CD4-positive, alpha-beta T cell treated with Interleukin-6 at 100 ng/mL for 8 hours (primary cell): ENCODE results near the gene MGAT5.
"Not testable (repeated sequence)": the region's sequence is repeated elsewhere in the genome, so short reads cannot be mapped to it uniquely, and the experiment has no call there.

Experiments
- DNase-seq: peaks from one replicate; pipeline ENCODE4 v3.0.0-alpha.2; 2020; ENCODE audit warnings: mixed read lengths, low spot score

MGAT5 gene

GRCh38 chr2:134468776-134469175 lies 214.9 kb downstream of the MGAT5 start:
- DNase-seq: no peak

- DNase-seq: no peak
Observed at GRCh38 chr2:134469516-134470115, 215.7 kb downstream of the MGAT5 start.

- DNase-seq: no peak
Observed at GRCh38 chr2:134470561-134471168, 216.8 kb downstream of the MGAT5 start.

DNA sequence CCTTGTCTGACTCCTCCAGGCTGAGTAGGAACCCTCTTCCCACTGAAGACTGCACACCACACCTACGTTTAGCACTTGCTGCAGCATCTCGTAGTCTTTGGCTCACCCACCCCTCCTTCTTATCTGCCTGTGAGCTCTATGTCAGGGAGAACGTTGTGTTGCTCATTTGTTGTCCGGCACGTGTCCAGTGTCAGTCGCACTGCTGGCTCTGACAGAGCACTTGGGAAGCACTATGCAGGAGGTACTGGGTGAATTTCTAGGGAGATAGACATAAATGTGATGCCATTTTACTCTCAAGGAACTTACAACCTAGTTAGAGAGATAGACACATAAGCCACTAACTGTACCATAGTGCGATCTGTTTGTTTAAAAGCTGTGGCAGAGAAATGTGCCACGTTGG lies 223.1 kb downstream of the MGAT5 start:
- not testable (repeated sequence) for DNase-seq

- DNase-seq: no peak
Observed at GRCh38 chr2:134479696-134480330, 225.9 kb downstream of the MGAT5 start.

GRCh38 chr2:134482131-134482723 lies 228.4 kb downstream of the MGAT5 start:
- no peak for DNase-seq

DNA sequence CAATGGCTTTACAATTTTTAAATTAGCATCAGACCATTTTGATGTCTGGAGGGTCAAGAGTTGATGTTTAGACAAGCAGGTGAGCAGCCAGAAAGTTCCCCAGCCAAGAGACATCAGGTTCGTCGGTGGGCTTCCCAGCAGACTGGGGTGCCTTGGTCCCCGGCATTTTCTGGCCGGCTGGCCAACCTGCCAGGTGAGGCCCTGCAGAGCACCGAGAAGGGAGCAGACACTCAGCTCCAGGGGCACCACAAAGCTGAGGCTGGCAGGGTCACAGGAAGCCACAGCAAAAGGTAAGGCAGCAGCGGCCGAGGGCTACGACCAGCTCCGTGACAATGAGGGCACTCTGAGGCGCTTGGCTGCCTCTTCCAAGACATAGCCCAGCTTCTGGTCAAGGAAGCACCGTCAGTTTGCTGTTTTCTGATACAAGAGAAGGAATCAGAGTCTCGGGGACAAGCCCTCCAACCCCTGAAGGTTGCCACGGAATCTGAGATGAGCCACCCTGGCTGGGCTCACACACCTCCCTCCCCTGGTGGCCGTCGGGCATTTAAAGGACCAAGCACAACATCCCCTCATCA lies 229.0 kb downstream of the MGAT5 start:
- DNase-seq: no peak

GRCh38 chr2:134489732-134490384 lies 236.0 kb downstream of the MGAT5 start:
- no peak for DNase-seq

DNA sequence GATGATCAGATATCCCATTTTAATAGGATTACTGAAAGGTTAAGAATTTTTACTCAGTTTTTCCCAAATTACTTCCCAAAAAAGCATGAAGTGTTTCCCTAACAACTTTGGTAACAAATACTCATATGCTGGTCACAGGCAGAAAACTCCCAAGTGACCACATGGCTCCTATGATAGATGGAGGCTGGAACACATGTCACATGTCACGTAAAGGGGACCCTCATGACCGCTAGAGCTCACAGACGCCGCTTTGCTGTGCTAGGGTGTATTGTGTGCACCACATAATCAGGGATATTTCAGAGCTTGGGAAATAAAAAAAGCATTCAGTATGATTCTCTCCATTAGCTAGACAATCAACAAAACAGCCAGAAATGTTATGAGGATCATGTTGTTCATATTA lies 236.7 kb downstream of the MGAT5 start:
- no peak for DNase-seq

DNA sequence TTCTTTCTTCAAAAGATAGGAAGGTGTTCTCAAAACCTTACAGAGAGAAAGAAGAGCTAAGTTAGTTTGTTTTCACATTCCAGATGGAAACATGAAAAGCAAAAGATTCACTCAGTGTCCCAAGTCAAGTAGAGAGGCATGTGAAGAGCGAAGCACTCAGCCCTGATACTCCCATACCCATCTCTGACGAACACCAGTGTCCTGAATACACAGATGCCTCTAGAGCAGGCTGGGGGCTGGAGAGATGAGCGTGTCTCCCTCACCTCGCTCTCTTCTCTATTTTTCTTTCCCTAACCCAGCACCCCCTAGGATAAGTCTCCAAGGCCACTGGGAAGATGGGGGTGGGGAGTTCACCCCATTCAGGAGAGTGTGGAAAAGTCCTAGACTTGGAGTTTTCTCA lies 237.2 kb downstream of the MGAT5 start:
- no peak for DNase-seq

GRCh38 chr2:134491771-134492441 lies 238.0 kb downstream of the MGAT5 start:
- DNase-seq: no peak

DNA sequence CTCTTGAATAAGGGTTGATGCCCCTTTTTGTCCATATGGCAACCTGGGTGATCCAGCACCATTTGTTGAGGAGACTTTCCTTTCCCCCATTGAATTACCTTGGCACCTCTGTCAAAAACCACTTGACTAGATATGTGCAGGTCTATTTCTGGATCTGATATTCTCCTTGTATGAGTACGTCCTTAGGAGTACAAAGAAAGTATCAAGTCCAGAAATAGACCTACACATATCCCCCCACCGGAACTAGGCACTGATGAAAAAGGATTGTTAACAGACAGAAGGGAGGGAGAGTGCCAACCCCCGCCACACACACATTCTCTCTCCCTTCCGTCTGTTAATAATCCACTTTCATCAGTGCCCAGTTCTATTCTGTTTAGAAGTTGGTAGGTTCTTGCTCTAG lies 239.9 kb downstream of the MGAT5 start:
- DNase-seq: no peak

DNA sequence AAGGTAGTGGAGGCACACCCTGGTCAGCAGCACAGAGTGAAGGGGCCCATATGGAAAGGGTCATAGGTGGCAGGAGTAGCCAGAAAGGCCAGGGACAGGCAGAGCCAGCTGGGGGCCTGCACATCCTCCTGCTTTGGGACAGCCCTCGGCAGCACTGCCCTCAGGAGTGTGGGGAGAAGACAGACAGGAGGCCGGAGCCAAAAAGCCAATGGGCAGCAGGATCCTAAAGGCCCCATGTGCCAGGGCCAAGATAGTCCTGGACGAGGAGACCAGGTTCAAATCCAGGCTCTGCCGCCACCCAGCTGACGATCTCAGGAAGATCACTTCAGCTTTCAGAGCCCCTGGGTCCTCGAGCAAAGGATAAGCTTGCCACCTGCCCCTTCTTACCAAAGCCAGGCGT lies 244.8 kb downstream of the MGAT5 start:
- no peak for DNase-seq

GRCh38 chr2:134499307-134499926 lies 245.5 kb downstream of the MGAT5 start:
- DNase-seq: no peak

DNA sequence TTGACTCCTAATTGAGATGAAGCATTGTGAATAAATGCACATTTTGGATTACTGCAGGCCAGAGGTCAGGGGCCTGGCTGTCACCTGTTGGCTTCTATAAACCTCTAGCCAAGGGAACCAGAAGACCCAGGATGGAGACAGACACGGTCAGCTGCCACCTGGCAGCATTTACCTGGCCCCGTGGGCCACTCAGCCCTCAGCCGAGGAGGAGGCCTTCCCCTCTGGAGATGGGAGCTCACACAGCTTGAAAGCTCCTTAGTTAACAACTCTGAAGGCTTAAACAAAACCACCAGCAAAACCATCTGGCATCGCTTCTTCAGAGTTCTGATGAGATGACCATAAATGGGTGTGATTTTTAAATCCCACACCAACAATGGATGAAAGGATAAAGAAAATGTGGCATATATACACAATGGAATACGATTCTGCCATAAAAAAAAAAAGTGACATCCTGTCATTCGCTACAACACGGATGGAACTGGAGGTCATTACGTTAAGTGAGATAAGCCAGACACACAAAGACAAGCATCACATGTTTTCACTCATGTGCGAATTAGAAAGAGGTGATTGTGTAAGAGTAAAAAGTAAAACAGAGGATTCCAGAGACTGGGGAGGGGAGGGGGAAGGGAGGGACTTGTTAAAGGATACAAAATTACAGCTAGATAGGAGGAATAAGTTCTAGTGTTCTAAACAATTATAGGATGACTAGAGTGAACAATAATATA lies 246.5 kb downstream of the MGAT5 start:
- no peak for DNase-seq

GRCh38 chr2:134501476-134502091 lies 247.7 kb downstream of the MGAT5 start:
- DNase-seq: no peak

- no peak for DNase-seq
Observed at GRCh38 chr2:134502104-134502503, 248.2 kb downstream of the MGAT5 start.
